HepG2 (cell line): ENCODE data around the gene TMED3. TPM values are rescaled to one million over a fixed set of nuclear protein-coding genes. Genes with fewer than 3 reads are reported as not detected.

ENCODE experiments used
- CHD2 ChIP-seq: IDR thresholded peaks from 2 replicates; pipeline ENCODE4 v1.6.1; 2011; ENCODE audit warnings: low read depth, low read length, improper control_type of control experiment
- DNMT3B ChIP-seq: conservative IDR thresholded peaks from 2 replicates; pipeline ENCODE4 v1.6.1; 2016; ENCODE audit warnings: missing biosample characterization, control low read depth
- E2F1 ChIP-seq: sonication (generic); formaldehyde crosslinking; IDR thresholded peaks from 2 replicates; pipeline ENCODE4 v1.5.0; 2020; ENCODE audit warnings: missing genetic modification reagents
- EEA1 ChIP-seq: sonication (generic); formaldehyde crosslinking; IDR thresholded peaks from 2 replicates; pipeline ENCODE4 v1.5.1; 2020; ENCODE audit warnings: mild to moderate bottlenecking, missing genetic modification reagents, borderline replicate concordance
- EHMT2 ChIP-seq: fragments of 200-600 bp; sonication (generic); IDR thresholded peaks from 2 replicates; pipeline ENCODE4 v1.7.0; 2017; ENCODE audit warnings: antibody characterized with exemption, low read depth, low read length, borderline replicate concordance
- MAF1 ChIP-seq: sonication (generic); formaldehyde crosslinking; IDR thresholded peaks from 2 replicates; pipeline ENCODE4 v1.5.0; 2020; ENCODE audit warnings: missing genetic modification reagents, borderline replicate concordance
- RAD21 ChIP-seq: fragments of 450-650 bp; formaldehyde crosslinking; IDR thresholded peaks from 2 replicates; pipeline ENCODE4 v1.5.0; 2020; ENCODE audit warnings: mild to moderate bottlenecking
- SAFB2 ChIP-seq: sonication (generic); formaldehyde crosslinking; IDR thresholded peaks from 2 replicates; pipeline ENCODE4 v1.5.1; 2020; ENCODE audit warnings: missing genetic modification reagents, low read depth, mild to moderate bottlenecking, borderline replicate concordance
- SP4 ChIP-seq: sonication (generic); formaldehyde crosslinking; IDR thresholded peaks from 2 replicates; pipeline ENCODE4 v1.8.1; 2023; ENCODE audit warnings: mild to moderate bottlenecking, missing genetic modification reagents
- SRF ChIP-seq: IDR thresholded peaks from 2 replicates; pipeline ENCODE4 v1.6.1; 2011; ENCODE audit warnings: mild to moderate bottlenecking, low read depth, low read length, moderate library complexity
- TAF15 ChIP-seq: fragments of 200-400 bp; formaldehyde crosslinking; IDR thresholded peaks from one replicate; pipeline ENCODE4 v1.6.1; 2018; ENCODE audit warnings: mild to moderate bottlenecking, low read depth, low read length; ENCODE audit not compliant: poor library complexity, severe bottlenecking
- ZBTB37 ChIP-seq: sonication (generic); formaldehyde crosslinking; IDR thresholded peaks from 2 replicates; pipeline ENCODE4 v1.4.0; 2020; ENCODE audit warnings: mild to moderate bottlenecking, missing genetic modification reagents
- ZFP36 ChIP-seq: fragments of 150-350 bp; IDR thresholded peaks from 2 replicates; pipeline ENCODE4 v1.6.1; 2018; ENCODE audit warnings: borderline replicate concordance, low read length, low read depth; ENCODE audit not compliant: partially characterized antibody
- ZNF12 ChIP-seq: sonication (generic); formaldehyde crosslinking; IDR thresholded peaks from 2 replicates; pipeline ENCODE4 v1.5.0; 2020; ENCODE audit warnings: missing genetic modification reagents
- ZNF230 ChIP-seq: sonication (generic); formaldehyde crosslinking; IDR thresholded peaks from 2 replicates; pipeline ENCODE4 v1.4.0; 2020; ENCODE audit warnings: mild to moderate bottlenecking, missing genetic modification reagents
- ZNF282 ChIP-seq: fragments of 450-650 bp; IDR thresholded peaks from 2 replicates; pipeline ENCODE4 v1.6.1; 2018; ENCODE audit not compliant: partially characterized antibody
- ZNF513 ChIP-seq: sonication (generic); formaldehyde crosslinking; conservative IDR thresholded peaks from 2 replicates; pipeline ENCODE4 v1.5.0; 2020; ENCODE audit warnings: missing genetic modification reagents
- ZNF576 ChIP-seq: sonication (generic); formaldehyde crosslinking; IDR thresholded peaks from 2 replicates; pipeline ENCODE4 v1.4.0; 2020; ENCODE audit warnings: mild to moderate bottlenecking, missing genetic modification reagents
- ZSCAN5A ChIP-seq: sonication (generic); formaldehyde crosslinking; IDR thresholded peaks from 2 replicates; pipeline ENCODE4 v1.8.0; 2022; ENCODE audit warnings: mild to moderate bottlenecking, missing genetic modification reagents, borderline replicate concordance
- polyA plus RNA-seq, 8 experiments: library from polyadenylated mRNA; depleted of rRNA in 3 of 8; stranded (reverse) in 7 of 8; unstranded in 1 of 8; fragments of >200 nt; fragmentation: Illumina TruSeq in 4 of 8; extraction: Trizol in 4 of 8; gene quantifications; 2 replicates each; pipeline versions ENCODE4 v1.2.1 to v1.2.3, GENCODE V29; 2011 to 2016; ENCODE audit warnings: low read depth in 4 of 8, missing spikeins in 1 of 8, mixed read lengths in 1 of 8; ENCODE audit not compliant: insufficient read depth in 1 of 8
- total RNA-seq, 5 experiments: library from RNA; depleted of rRNA; stranded (reverse); fragments of >200 nt; fragmentation: Illumina TruSeq; extraction: Trizol; gene quantifications; 2 replicates each; pipeline ENCODE4 v1.2.3, GENCODE V29; 2016; ENCODE audit warnings: low read depth in 1 of 5

The TMED3 gene
- total and polyA plus RNA-seq, 2 of the 13 experiments (the other 11 are each of a cell fraction or from before 2014, with no cell fraction given), result 125 to 155 TPM

GRCh38 chr15:79283252-79284048, 27.5 kb upstream of the TMED3 start (continued):
- TF ChIP-seq CHD2, result no peak
- 0 out of 2 replicates have a peak, but pooled peaks have one; percentile 30 for TF ChIP-seq ZNF12 (CRISPR knock-in tag)
- TF ChIP-seq ZNF230, result no peak; the same call in 1 of the 2 replicates
- TF ChIP-seq EHMT2, result no peak; the same call in none of the 2 replicates
- no peak for TF ChIP-seq ZNF513
- TF ChIP-seq ZBTB37 (CRISPR knock-in tag), result no peak
- no peak for TF ChIP-seq SAFB2 (CRISPR knock-in tag)
- no peak for TF ChIP-seq EEA1 (CRISPR knock-in tag)
- TF ChIP-seq ZNF282, result no peak
- no peak for TF ChIP-seq SP4 (CRISPR knock-in tag)
- TF ChIP-seq ZNF576 (CRISPR knock-in tag), result no peak
- TF ChIP-seq RAD21, result no peak
- TF ChIP-seq MAF1 (CRISPR knock-in tag), result no peak
- TF ChIP-seq ZFP36, result no peak
- TF ChIP-seq SRF, result no peak
- TF ChIP-seq DNMT3B, result no peak
- TF ChIP-seq E2F1, result peak; percentile 40; the same call in 1 of the 2 replicates
- no peak for TF ChIP-seq TAF15
- no peak for TF ChIP-seq ZSCAN5A
